HG03378 (cell line): ENCODE data around the gene LGALS9B.
"Not testable (repeated sequence)": the region's sequence is repeated elsewhere in the genome, so short reads cannot be mapped to it uniquely, and the experiment has no call there.

Experiments
- ATAC-seq: cut with Tn5 transposase; IDR thresholded peaks from one replicate; pipeline ENCODE4 v1.9.1; 2021; ENCODE audit warnings: mild to moderate bottlenecking, moderate library complexity; ENCODE audit not compliant: unreplicated experiment

The LGALS9B gene

GRCh38 chr17:20417492-20418080 lies 49.8 kb downstream of the LGALS9B start:
- not testable (repeated sequence) for ATAC-seq

- ATAC-seq: not testable (repeated sequence)
These were observed 50.9 kb downstream of the LGALS9B start for GRCh38 chr17:20416381-20416911.

GRCh38 chr17:20415479-20415878 lies 51.9 kb downstream of the LGALS9B start:
- ATAC-seq: not testable (repeated sequence)

GRCh38 chr17:20401306-20402022 lies 65.9 kb downstream of the LGALS9B start:
- ATAC-seq: not testable (repeated sequence)

GRCh38 chr17:20400559-20401305 lies 66.6 kb downstream of the LGALS9B start:
- not testable (repeated sequence) for ATAC-seq
